HepG2 (cell line): Measurements from ENCODE around the gene SCARF1. TPM values are rescaled to one million over a fixed set of nuclear protein-coding genes. Genes with fewer than 3 reads are reported as not detected.
A peak's percentile ranks its signal among the peaks of the same experiment; 100 is the strongest.

Experiments
- BCL6 ChIP-seq: IDR thresholded peaks from 2 replicates; pipeline ENCODE4 v1.6.1; 2016; ENCODE audit warnings: missing genetic modification reagents, missing compliant biosample characterization
- CREB3 ChIP-seq: sonication (generic); formaldehyde crosslinking; IDR thresholded peaks from 2 replicates; pipeline ENCODE4 v1.5.0; 2020; ENCODE audit warnings: missing genetic modification reagents
- FOSL1 ChIP-seq: sonication (generic); formaldehyde crosslinking; IDR thresholded peaks from 2 replicates; pipeline ENCODE4 v1.9.0; 2021; ENCODE audit warnings: missing genetic modification reagents, borderline replicate concordance
- JUN ChIP-seq: sonication (generic); formaldehyde crosslinking; IDR thresholded peaks from 2 replicates; pipeline ENCODE4 v1.4.0; 2020; ENCODE audit warnings: mild to moderate bottlenecking, missing genetic modification reagents
- MBD4 ChIP-seq: IDR thresholded peaks from 2 replicates; pipeline ENCODE4 v1.6.1; 2012; ENCODE audit warnings: low read length, inconsistent platforms, borderline replicate concordance
- MNT ChIP-seq: fragments of 450-650 bp; IDR thresholded peaks from 2 replicates; pipeline ENCODE4 v1.6.1; 2016
- ONECUT2 ChIP-seq: sonication (generic); formaldehyde crosslinking; IDR thresholded peaks from 2 replicates; pipeline ENCODE4 v1.4.0; 2020; ENCODE audit warnings: missing genetic modification reagents
- PRMT3 ChIP-seq: sonication (generic); formaldehyde crosslinking; IDR thresholded peaks from 2 replicates; pipeline ENCODE4 v1.8.1; 2022; ENCODE audit warnings: low read depth, mild to moderate bottlenecking, moderate library complexity, missing genetic modification reagents, borderline replicate concordance
- PRPF4 ChIP-seq: fragments of 200-400 bp; formaldehyde crosslinking; IDR thresholded peaks from 2 replicates; pipeline ENCODE4 v1.6.1; 2016; ENCODE audit warnings: low read length, low read depth; ENCODE audit not compliant: poor library complexity, severe bottlenecking
- RELA ChIP-seq: sonication (generic); formaldehyde crosslinking; IDR thresholded peaks from 2 replicates; pipeline ENCODE4 v1.4.0; 2020; ENCODE audit warnings: missing genetic modification reagents
- SKI ChIP-seq: fragments of 450-650 bp; IDR thresholded peaks from one replicate; pipeline ENCODE4 v1.6.1; 2018; ENCODE audit warnings: mild to moderate bottlenecking; ENCODE audit not compliant: partially characterized antibody
- SNRNP70 ChIP-seq: fragments of 200-400 bp; formaldehyde crosslinking; IDR thresholded peaks from 2 replicates; pipeline ENCODE4 v1.6.1; 2017; ENCODE audit warnings: mild to moderate bottlenecking, low read depth, low read length, moderate library complexity
- ZFP37 ChIP-seq: sonication (generic); formaldehyde crosslinking; IDR thresholded peaks from 2 replicates; pipeline ENCODE4 v1.4.0; 2020; ENCODE audit warnings: missing genetic modification reagents, borderline replicate concordance
- ZNF230 ChIP-seq: sonication (generic); formaldehyde crosslinking; IDR thresholded peaks from 2 replicates; pipeline ENCODE4 v1.4.0; 2020; ENCODE audit warnings: mild to moderate bottlenecking, missing genetic modification reagents
- ZNF446 ChIP-seq: sonication (generic); formaldehyde crosslinking; IDR thresholded peaks from 2 replicates; pipeline ENCODE4 v1.5.0; 2020; ENCODE audit warnings: mild to moderate bottlenecking, missing genetic modification reagents
- ZNF562 ChIP-seq: sonication (generic); formaldehyde crosslinking; IDR thresholded peaks from 2 replicates; pipeline ENCODE4 v1.8.0; 2022; ENCODE audit warnings: missing genetic modification reagents, borderline replicate concordance
- ZNF564 ChIP-seq: sonication (generic); formaldehyde crosslinking; IDR thresholded peaks from 2 replicates; pipeline ENCODE4 v1.8.1; 2023; ENCODE audit warnings: mild to moderate bottlenecking, missing genetic modification reagents
- ZNF670 ChIP-seq: sonication (generic); formaldehyde crosslinking; IDR thresholded peaks from 2 replicates; pipeline ENCODE4 v1.8.0; 2022; ENCODE audit warnings: mild to moderate bottlenecking, missing genetic modification reagents, borderline replicate concordance
- ZNF672 ChIP-seq: sonication (generic); formaldehyde crosslinking; IDR thresholded peaks from 2 replicates; pipeline ENCODE4 v1.8.1; 2022; ENCODE audit warnings: missing genetic modification reagents
- ZNF7 ChIP-seq: IDR thresholded peaks from 2 replicates; pipeline ENCODE4 v1.6.1; 2016; ENCODE audit warnings: missing biosample characterization, missing genetic modification reagents
- ZNF746 ChIP-seq: sonication (generic); formaldehyde crosslinking; IDR thresholded peaks from 2 replicates; pipeline ENCODE4 v1.8.0; 2022; ENCODE audit warnings: mild to moderate bottlenecking, missing genetic modification reagents
- ZNF782 ChIP-seq: sonication (generic); formaldehyde crosslinking; IDR thresholded peaks from 2 replicates; pipeline ENCODE4 v1.4.0; 2020; ENCODE audit warnings: missing genetic modification reagents, mild to moderate bottlenecking, borderline replicate concordance
- ZSCAN12 ChIP-seq: sonication (generic); formaldehyde crosslinking; IDR thresholded peaks from 2 replicates; pipeline ENCODE4 v1.9.0; 2021; ENCODE audit warnings: mild to moderate bottlenecking, missing genetic modification reagents
- polyA plus RNA-seq, 8 experiments: library from polyadenylated mRNA; depleted of rRNA in 3 of 8; stranded (reverse) in 7 of 8; unstranded in 1 of 8; fragments of >200 nt; fragmentation: Illumina TruSeq in 4 of 8; extraction: Trizol in 4 of 8; gene quantifications; 2 replicates each; pipeline versions ENCODE4 v1.2.1 to v1.2.3, GENCODE V29; 2011 to 2016; ENCODE audit warnings: low read depth in 4 of 8, missing spikeins in 1 of 8, mixed read lengths in 1 of 8; ENCODE audit not compliant: insufficient read depth in 1 of 8
- total RNA-seq, 5 experiments: library from RNA; depleted of rRNA; stranded (reverse); fragments of >200 nt; fragmentation: Illumina TruSeq; extraction: Trizol; gene quantifications; 2 replicates each; pipeline ENCODE4 v1.2.3, GENCODE V29; 2016; ENCODE audit warnings: low read depth in 1 of 5
- TF ChIP-seq, protein P1 (sequence below): IDR thresholded peaks from 2 replicates; pipeline ENCODE4 v1.6.1; 2016; ENCODE audit warnings: low read depth
- TF ChIP-seq, protein P2 (sequence below): IDR thresholded peaks from 2 replicates; pipeline ENCODE4 v1.6.1; 2016; ENCODE audit warnings: control low read depth

Gene SCARF1
- total and polyA plus RNA-seq, 2 of the 13 experiments (the other 11 are each of a cell fraction or from before 2014, with no cell fraction given), result 0.24 to 0.71 TPM

- TF ChIP-seq, protein P1, sequence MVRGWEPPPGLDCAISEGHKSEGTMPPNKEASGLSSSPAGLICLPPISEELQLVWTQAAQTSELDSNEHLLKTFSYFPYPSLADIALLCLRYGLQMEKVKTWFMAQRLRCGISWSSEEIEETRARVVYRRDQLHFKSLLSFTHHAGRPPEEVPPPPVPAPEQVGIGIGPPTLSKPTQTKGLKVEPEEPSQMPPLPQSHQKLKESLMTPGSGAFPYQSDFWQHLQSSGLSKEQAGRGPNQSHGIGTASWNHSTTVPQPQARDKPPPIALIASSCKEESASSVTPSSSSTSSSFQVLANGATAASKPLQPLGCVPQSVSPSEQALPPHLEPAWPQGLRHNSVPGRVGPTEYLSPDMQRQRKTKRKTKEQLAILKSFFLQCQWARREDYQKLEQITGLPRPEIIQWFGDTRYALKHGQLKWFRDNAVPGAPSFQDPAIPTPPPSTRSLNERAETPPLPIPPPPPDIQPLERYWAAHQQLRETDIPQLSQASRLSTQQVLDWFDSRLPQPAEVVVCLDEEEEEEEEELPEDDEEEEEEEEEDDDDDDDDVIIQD (CRISPR knock-in tag), result no peak
- TF ChIP-seq JUN (CRISPR knock-in tag) (peak; percentile 66), SNRNP70 (no peak), ZSCAN12 (CRISPR knock-in tag) (no peak), ZNF670 (CRISPR knock-in tag) (peak; percentile 66; the same call in 1 of the 2 replicates), ZNF672 (no peak), ONECUT2 (CRISPR knock-in tag) (no peak), MBD4 (no peak), CREB3 (CRISPR knock-in tag) (no peak), BCL6 (peak; percentile 47), FOSL1 (CRISPR knock-in tag) (peak; percentile 69; the same call in 1 of the 2 replicates), ZNF782 (no peak), RELA (CRISPR knock-in tag) (no peak), ZNF746 (CRISPR knock-in tag) (no peak), PRMT3 (CRISPR knock-in tag) (no peak), SKI (no peak), ZNF564 (no peak), ZFP37 (no peak), ZNF562 (CRISPR knock-in tag) (no peak), ZNF230 (CRISPR knock-in tag) (no peak), ZNF446 (CRISPR knock-in tag) (no peak), ZNF7 (CRISPR knock-in tag) (no peak), MNT (no peak), PRPF4 (no peak)
- TF ChIP-seq, protein P2, sequence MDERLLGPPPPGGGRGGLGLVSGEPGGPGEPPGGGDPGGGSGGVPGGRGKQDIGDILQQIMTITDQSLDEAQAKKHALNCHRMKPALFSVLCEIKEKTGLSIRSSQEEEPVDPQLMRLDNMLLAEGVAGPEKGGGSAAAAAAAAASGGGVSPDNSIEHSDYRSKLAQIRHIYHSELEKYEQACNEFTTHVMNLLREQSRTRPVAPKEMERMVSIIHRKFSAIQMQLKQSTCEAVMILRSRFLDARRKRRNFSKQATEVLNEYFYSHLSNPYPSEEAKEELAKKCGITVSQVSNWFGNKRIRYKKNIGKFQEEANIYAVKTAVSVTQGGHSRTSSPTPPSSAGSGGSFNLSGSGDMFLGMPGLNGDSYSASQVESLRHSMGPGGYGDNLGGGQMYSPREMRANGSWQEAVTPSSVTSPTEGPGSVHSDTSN, result no peak
Measured at GRCh38 chr17:1590029-1590746, 55.3 kb downstream of the SCARF1 start (continued).
